Ascending aorta (tissue), 2 donors: ENCODE data around the gene RALGPS1. TPM values are rescaled to one million over a fixed set of nuclear protein-coding genes. Genes with fewer than 3 reads are reported as not detected.

Experiments used
- DNase-seq, 2 donors: peaks; one replicate each; pipeline ENCODE4 v3.0.0-alpha.2; 2019; ENCODE audit warnings: low spot score in 2 of 2
- H3K27ac ChIP-seq, 2 donors: fragments of 200-600 bp; sonication (generic); one replicate each; pipeline ENCODE4 v1.5.1; 2016 to 2017; ENCODE audit warnings: mild to moderate bottlenecking in 1 of 2
- H3K27me3 ChIP-seq: fragments of 200-600 bp; sonication (generic); one replicate; pipeline ENCODE4 v1.5.1; 2017
- H3K36me3 ChIP-seq, 2 donors: fragments of 200-600 bp; sonication (generic); one replicate each; pipeline ENCODE4 v1.5.1; 2016
- H3K4me1 ChIP-seq, 2 donors: fragments of 200-600 bp; sonication (generic); one replicate each; pipeline ENCODE4 v1.5.1; 2016 to 2017; ENCODE audit warnings: mild to moderate bottlenecking in 1 of 2
- H3K4me3 ChIP-seq, 2 donors: fragments of 200-600 bp; sonication (generic); one replicate each; pipeline ENCODE4 v1.5.1; 2016 to 2017; ENCODE audit warnings: mild to moderate bottlenecking in 1 of 2
- H3K9me3 ChIP-seq, 2 donors: fragments of 200-600 bp; sonication (generic); one replicate each; pipeline ENCODE4 v1.5.1; 2016
- CTCF ChIP-seq, 3 experiments: fragments of 200-600 bp in 2 of 3; fragments of 450-650 bp in 1 of 3; sonication (generic) in 2 of 3; IDR thresholded peaks; one replicate each; pipeline ENCODE4 v1.5.1; 2016 to 2019; ENCODE audit warnings: antibody characterized with exemption in 3 of 3, mild to moderate bottlenecking in 1 of 3, moderate library complexity in 1 of 3
- intact Hi-C: fragments of 100-400 bp; cut with DNase I; formaldehyde crosslinking; loops from one replicate; pipeline ENCODE4 v1.15.1; 2023
- total RNA-seq: library from RNA; depleted of rRNA; stranded (reverse); fragments of >200 nt; gene quantifications from one replicate; pipeline ENCODE4 v1.1.0, GENCODE V29; 2016

RALGPS1 gene
- total RNA-seq, 1 donor from 2014 or later = 9.8 TPM

- Histone ChIP-seq H3K36me3 (no peaks in the 10 kb centered on the region), H3K4me1 (peaks cover 0 to 10% of the 10 kb centered on the region in 2 donors), H3K9me3 (no peaks in the 10 kb centered on the region), H3K27ac (no peak overlapping the region), H3K27me3 (no peaks in the 10 kb centered on the region), H3K4me3 (no peak overlapping the region)
- no peak for TF ChIP-seq CTCF (IDR thresholded peaks at IDR 0.05)
- intact Hi-C loops = no loop called here
- DNase-seq = no peak
Measured at GRCh38 chr9:127050152-127050551, 135.6 kb downstream of the RALGPS1 start.

- H3K9me3 ChIP-seq = no peaks in the 10 kb centered on the region
- peaks cover 0 to 10% of the 10 kb centered on the region in 2 donors for H3K4me1 ChIP-seq
- TF ChIP-seq CTCF (IDR thresholded peaks at IDR 0.05) = no peak
- H3K27me3 ChIP-seq = no peaks in the 10 kb centered on the region
- intact Hi-C loops = no loop called here
- no peaks in the 10 kb centered on the region for H3K36me3 ChIP-seq
- peak in 1 of 2 donors; percentile 42 for DNase-seq
- no peak overlapping the region for H3K4me3 ChIP-seq
- no peak overlapping the region for H3K27ac ChIP-seq
Measured at GRCh38 chr9:127050591-127051001, 136.0 kb downstream of the RALGPS1 start.

- intact Hi-C loops = loop anchor here (2.0 kb wide), 1 partner anchor 71 kb away; the partner anchor contains the start of gene ANGPTL2
- Histone ChIP-seq H3K4me1 (peaks cover 0 to 10% of the 10 kb centered on the region in 2 donors), H3K36me3 (no peaks in the 10 kb centered on the region), H3K27ac (no peak overlapping the region), H3K4me3 (no peak overlapping the region), H3K27me3 (no peaks in the 10 kb centered on the region), H3K9me3 (no peaks in the 10 kb centered on the region)
- no peak for TF ChIP-seq CTCF (IDR thresholded peaks at IDR 0.05)
- DNase-seq = peak in 1 of 2 donors; percentile 45
Measured at GRCh38 chr9:127051881-127052595, 137.5 kb downstream of the RALGPS1 start.

GRCh38 chr9:127053057-127053821 is 138.7 kb downstream of the RALGPS1 start:
- Histone ChIP-seq H3K9me3 (no peaks in the 10 kb centered on the region), H3K27me3 (no peaks in the 10 kb centered on the region), H3K36me3 (no peaks in the 10 kb centered on the region), H3K27ac (peak overlapping the region; percentile 71 to 75), H3K4me1 (peaks cover 0 to 10% of the 10 kb centered on the region in 2 donors), H3K4me3 (no peak overlapping the region)
- TF ChIP-seq CTCF (IDR thresholded peaks at IDR 0.05) = no peak
- intact Hi-C loops = loop anchor here (2.0 kb wide), 1 partner anchor 70 kb away; the partner anchor contains the start of gene ANGPTL2
- DNase-seq = peak in 1 of 2 donors; percentile 61

GRCh38 chr9:127053960-127054359 is 139.4 kb downstream of the RALGPS1 start:
- no peaks in the 10 kb centered on the region for H3K36me3 ChIP-seq
- H3K27me3 ChIP-seq = no peaks in the 10 kb centered on the region
- H3K4me3 ChIP-seq = no peak overlapping the region
- DNase-seq = peak in 1 of 2 donors; percentile 60
- TF ChIP-seq CTCF (IDR thresholded peaks at IDR 0.05) = no peak
- peak overlapping the region; percentile 71 to 75 for H3K27ac ChIP-seq
- peaks cover 0 to 10% of the 10 kb centered on the region in 2 donors for H3K4me1 ChIP-seq
- H3K9me3 ChIP-seq = no peaks in the 10 kb centered on the region
- intact Hi-C loops = loop anchor here (2.0 kb wide), 1 partner anchor 69 kb away; the partner anchor contains the start of gene ANGPTL2
